ENCODE results near the gene OPTN.
"Not testable (repeated sequence)": the region's sequence is repeated elsewhere in the genome, so short reads cannot be mapped to it uniquely, and the experiment has no call there.

OPTN gene

DNA sequence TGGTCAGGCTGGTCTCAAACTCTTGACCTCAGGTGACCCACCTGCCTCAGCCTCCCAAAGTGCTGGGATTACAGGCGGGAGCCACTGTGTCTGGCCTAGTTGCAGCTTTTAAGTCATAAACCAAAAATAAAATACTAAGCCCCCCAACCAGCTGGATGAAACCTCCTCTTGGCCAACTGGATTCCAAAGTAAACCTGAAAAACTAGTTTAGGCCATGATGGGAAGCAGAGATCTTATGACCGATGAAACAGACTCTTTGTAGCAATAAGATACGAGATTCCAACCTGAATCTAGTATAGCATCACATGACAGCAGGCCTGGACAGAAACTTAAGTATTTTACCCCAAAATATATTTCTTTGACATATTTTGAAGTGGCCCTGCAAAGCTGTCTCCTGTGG, 52.3 kb downstream of the OPTN start:
- H3K27ac ChIP-seq: no peak overlapping the region
- TF ChIP-seq ZFX (IDR thresholded peaks at IDR 0.05) (no peak), CTCF (conservative IDR thresholded peaks at IDR 0.05) (no peak)

- H3K27ac ChIP-seq: not testable (repeated sequence)
Measured at GRCh38 chr10:13155860-13156259, 55.9 kb downstream of the OPTN start.

- TF ChIP-seq ZFX (IDR thresholded peaks at IDR 0.05): no peak
- TF ChIP-seq CTCF (conservative IDR thresholded peaks at IDR 0.05): no peak
Measured at GRCh38 chr10:13158401-13158800, 58.4 kb downstream of the OPTN start.

GRCh38 chr10:13160934-13161856, 61.2 kb downstream of the OPTN start, which contains the start of gene MCM10:
Gene MCM10 (plus strand): TSS chr10:13161558. CDS start chr10:13164203, 2,645 bp downstream.
- H3K27ac ChIP-seq: peak within 1 kb of the TSS; percentile 70
- peak; percentile 94 for TF ChIP-seq CTCF (conservative IDR thresholded peaks at IDR 0.05)
- peak; percentile 50 for TF ChIP-seq ZFX (IDR thresholded peaks at IDR 0.05)

More at GRCh38 chr10:13158401-13158800, 58.4 kb downstream of the OPTN start:
- no peak overlapping the region for H3K27ac ChIP-seq

DNA sequence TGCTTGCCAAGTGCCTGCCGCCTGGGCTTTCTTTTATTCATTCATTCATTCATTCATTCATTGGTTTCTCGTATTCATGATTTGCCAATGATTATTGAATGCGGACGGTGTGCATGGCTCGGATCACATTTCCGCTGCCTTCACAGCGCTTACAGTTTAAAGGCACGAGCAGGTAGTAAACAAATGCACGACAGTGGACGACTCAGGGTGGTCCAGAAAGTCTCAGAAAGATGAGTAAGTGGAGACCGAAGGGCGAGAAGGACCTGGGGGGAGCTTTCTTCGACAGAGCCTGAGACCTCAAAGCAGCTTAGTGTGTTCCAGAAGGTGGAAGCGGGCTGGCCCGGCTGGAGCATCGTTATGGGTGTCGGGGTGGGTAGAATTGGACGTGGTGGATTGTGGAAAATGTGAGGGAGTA, 61.9 kb downstream of the OPTN start:
- TF ChIP-seq ZFX (IDR thresholded peaks at IDR 0.05): no peak; the same call in 1 of the 2 replicates
- TF ChIP-seq CTCF (conservative IDR thresholded peaks at IDR 0.05): no peak
- H3K27ac ChIP-seq: peak overlapping the region; percentile 70

GRCh38 chr10:13163859-13164258, 63.9 kb downstream of the OPTN start:
- TF ChIP-seq ZFX (IDR thresholded peaks at IDR 0.05) (no peak), CTCF (conservative IDR thresholded peaks at IDR 0.05) (no peak)
- H3K27ac ChIP-seq: no peak overlapping the region

DNA sequence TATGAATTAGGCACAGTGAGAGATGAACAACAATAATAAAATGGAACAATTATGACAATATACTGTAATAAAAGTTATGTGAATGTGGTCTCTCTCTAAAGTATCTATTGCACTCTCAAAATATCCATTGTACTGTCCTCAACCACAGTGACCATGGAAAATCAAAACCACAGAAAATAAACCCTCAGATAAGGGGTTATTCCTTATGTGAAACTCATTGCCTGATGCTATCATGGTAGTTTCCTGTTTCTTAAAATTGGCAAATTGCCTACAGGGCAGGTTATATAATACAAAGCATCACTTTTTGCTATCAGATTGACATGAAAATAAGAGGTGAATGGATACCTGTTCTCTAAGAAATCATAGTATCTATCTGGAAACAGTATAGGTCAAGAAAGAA, 65.2 kb downstream of the OPTN start:
- H3K27ac ChIP-seq: no peak overlapping the region
- TF ChIP-seq CTCF (conservative IDR thresholded peaks at IDR 0.05): no peak

All from C4-2B (cell line).